ENCODE measurements around the gene BCAR3.

- TF ChIP-seq GATA2 (IDR thresholded peaks at IDR 0.05; ENCODE audit: low read depth, low read length), result peak; percentile 31; the same call in 1 of the 2 replicates
- TF ChIP-seq GATA3 (IDR thresholded peaks at IDR 0.05; ENCODE audit: low read depth, low read length), result no peak
These were observed 20.6 kb upstream of the BCAR3 start for GRCh38 chr1:93702111-93702827.

All from SH-SY5Y (cell line).